ENCODE measurements around the gene HECW1. TPM values are rescaled to one million over a fixed set of nuclear protein-coding genes. Genes with fewer than 3 reads are reported as not detected.

HECW1 gene
- total RNA-seq, 1 experiment from 2014 or later, result 1.8 TPM

- CTCF ChIA-PET, result no interaction called here
- Histone ChIP-seq H3K27me3 (replicated peaks; ENCODE audit: control insufficient read depth, insufficient read depth, low read length) (no peaks in the 10 kb centered on the region), H3K4me3 (ENCODE audit: low read depth, low read length) (no peak overlapping the region), H3K4me1 (no peaks in the 10 kb centered on the region), H3K36me3 (ENCODE audit: control insufficient read depth, insufficient read depth, low read length) (no peaks in the 10 kb centered on the region), H3K9me3 (no peaks in the 10 kb centered on the region)
- POLR2A ChIA-PET, result no interaction called here
- TF ChIP-seq CTCF (IDR thresholded peaks at IDR 0.05; ENCODE audit: insufficient read depth in 1 of 2, low read depth in 1 of 2, low read length in 1 of 2, severe bottlenecking in 1 of 2, unreplicated experiment in 1 of 2), result no peak
- intact Hi-C loops (cut with micrococcal nuclease; ENCODE audit: unreplicated experiment), result no loop called here
- no TSS peak for BruUV-seq (replicated peaks)
- peaks cover 3% of the 10 kb centered on the region for H3K27me3 Mint-ChIP-seq (ENCODE audit: insufficient read depth, unreplicated experiment)
- no peak for DNase-seq
- no peaks in the 10 kb centered on the region for H3K36me3 Mint-ChIP-seq (ENCODE audit: insufficient read depth, unreplicated experiment)
- no peaks in the 10 kb centered on the region for H3K4me1 Mint-ChIP-seq (ENCODE audit: low read depth, unreplicated experiment)
- no peak overlapping the region for H3K27ac Mint-ChIP-seq (ENCODE audit: unreplicated experiment)
- no peaks in the 10 kb centered on the region for H3K9me3 Mint-ChIP-seq (ENCODE audit: unreplicated experiment)
- no peak overlapping the region for H3K4me3 Mint-ChIP-seq (ENCODE audit: unreplicated experiment)
Measured at GRCh38 chr7:43311052-43311451, 198.6 kb downstream of the HECW1 start.

GRCh38 chr7:43311694-43312093 lies 199.2 kb downstream of the HECW1 start:
- no peaks in the 10 kb centered on the region for H3K27me3 ChIP-seq (replicated peaks; ENCODE audit: control insufficient read depth, insufficient read depth, low read length)
- no peak for DNase-seq
- H3K27me3 Mint-ChIP-seq (ENCODE audit: insufficient read depth, unreplicated experiment), result peaks cover 3% of the 10 kb centered on the region
- H3K4me3 Mint-ChIP-seq (ENCODE audit: unreplicated experiment), result no peak overlapping the region
- no peaks in the 10 kb centered on the region for H3K9me3 ChIP-seq
- H3K36me3 Mint-ChIP-seq (ENCODE audit: insufficient read depth, unreplicated experiment), result no peaks in the 10 kb centered on the region
- H3K4me1 ChIP-seq, result no peaks in the 10 kb centered on the region
- no peak overlapping the region for H3K4me3 ChIP-seq (ENCODE audit: low read depth, low read length)
- H3K4me1 Mint-ChIP-seq (ENCODE audit: low read depth, unreplicated experiment), result no peaks in the 10 kb centered on the region
- ChIA-PET POLR2A (no interaction called here), CTCF (no interaction called here)
- intact Hi-C loops (cut with micrococcal nuclease; ENCODE audit: unreplicated experiment), result no loop called here
- H3K27ac Mint-ChIP-seq (ENCODE audit: unreplicated experiment), result no peak overlapping the region
- no peaks in the 10 kb centered on the region for H3K36me3 ChIP-seq (ENCODE audit: control insufficient read depth, insufficient read depth, low read length)
- no TSS peak for BruUV-seq (replicated peaks)
- H3K9me3 Mint-ChIP-seq (ENCODE audit: unreplicated experiment), result no peaks in the 10 kb centered on the region
- no peak for TF ChIP-seq CTCF (IDR thresholded peaks at IDR 0.05; ENCODE audit: insufficient read depth in 1 of 2, low read depth in 1 of 2, low read length in 1 of 2, severe bottlenecking in 1 of 2, unreplicated experiment in 1 of 2)

GRCh38 chr7:43313628-43314378 lies 201.4 kb downstream of the HECW1 start:
- DNase-seq, result no peak
- Mint-ChIP-seq H3K4me3 (ENCODE audit: unreplicated experiment) (no peak overlapping the region), H3K4me1 (ENCODE audit: low read depth, unreplicated experiment) (no peaks in the 10 kb centered on the region), H3K27ac (ENCODE audit: unreplicated experiment) (no peak overlapping the region), H3K36me3 (ENCODE audit: insufficient read depth, unreplicated experiment) (no peaks in the 10 kb centered on the region), H3K27me3 (ENCODE audit: insufficient read depth, unreplicated experiment) (peaks cover 7% of the 10 kb centered on the region), H3K9me3 (ENCODE audit: unreplicated experiment) (no peaks in the 10 kb centered on the region)
- no peaks in the 10 kb centered on the region for H3K27me3 ChIP-seq (replicated peaks; ENCODE audit: control insufficient read depth, insufficient read depth, low read length)
- no peaks in the 10 kb centered on the region for H3K9me3 ChIP-seq
- ChIA-PET CTCF (no interaction called here), POLR2A (no interaction called here)
- no peaks in the 10 kb centered on the region for H3K36me3 ChIP-seq (ENCODE audit: control insufficient read depth, insufficient read depth, low read length)
- H3K4me1 ChIP-seq, result no peaks in the 10 kb centered on the region
- H3K4me3 ChIP-seq (ENCODE audit: low read depth, low read length), result no peak overlapping the region
- no peak for TF ChIP-seq CTCF (IDR thresholded peaks at IDR 0.05; ENCODE audit: insufficient read depth in 1 of 2, low read depth in 1 of 2, low read length in 1 of 2, severe bottlenecking in 1 of 2, unreplicated experiment in 1 of 2)
- no TSS peak for BruUV-seq (replicated peaks)
- intact Hi-C loops (cut with micrococcal nuclease; ENCODE audit: unreplicated experiment), result no loop called here
